Inflammatory macrophage treated with lipopolysaccharide for 4 hours (primary cell): ENCODE data around the gene ABCA10.
"Not testable (repeated sequence)": the region's sequence is repeated elsewhere in the genome, so short reads cannot be mapped to it uniquely, and the experiment has no call there.

Experiments
- DNase-seq: peaks from one replicate; pipeline ENCODE4 v3.0.0-alpha.2; 2020

ABCA10 gene

DNA sequence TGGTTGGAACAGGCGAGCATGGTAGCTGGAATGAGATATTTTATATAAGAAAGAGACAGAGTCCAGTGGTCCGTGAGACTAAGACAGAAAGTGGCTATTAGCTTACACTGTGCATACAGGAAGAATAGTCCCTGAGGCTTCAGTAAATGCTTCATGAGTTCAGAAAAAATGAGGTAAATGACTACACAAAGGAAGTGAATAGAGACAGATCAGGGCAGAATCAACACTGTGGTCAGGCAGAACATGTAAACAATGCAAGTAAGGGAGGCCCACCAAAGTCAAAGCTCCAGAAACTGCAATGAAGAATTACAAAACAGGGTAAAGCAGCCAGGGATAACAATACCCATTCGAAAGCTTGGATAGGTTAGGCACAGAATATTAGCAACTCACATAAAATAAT, 4.8 kb downstream of the ABCA10 start:
- no peak for DNase-seq

DNA sequence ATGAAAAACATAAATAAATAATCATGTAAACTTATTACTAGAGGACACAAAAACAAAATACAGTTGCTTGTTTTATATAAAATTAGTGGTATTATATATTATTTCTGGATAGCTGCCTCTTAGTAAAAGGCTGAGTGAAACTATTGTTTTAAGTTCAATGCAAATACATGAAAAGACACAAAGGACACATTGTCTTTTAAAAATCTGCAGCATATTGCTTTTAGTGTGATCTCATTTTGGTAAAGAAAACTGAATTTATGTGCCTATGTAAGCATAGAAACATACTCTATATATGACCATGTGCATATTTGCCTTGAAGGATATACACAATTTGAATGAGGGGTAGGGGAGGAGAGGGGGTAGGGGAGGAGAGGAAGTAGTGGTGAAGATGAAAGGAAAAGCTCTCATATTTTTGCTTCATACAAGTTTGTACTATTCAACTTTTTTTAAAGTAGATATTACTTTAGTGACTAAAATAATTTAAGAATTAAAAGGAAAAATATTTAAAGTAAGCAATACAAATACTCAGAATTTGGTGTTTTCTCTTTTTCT, 5.8 kb downstream of the ABCA10 start:
- DNase-seq: no peak

DNA sequence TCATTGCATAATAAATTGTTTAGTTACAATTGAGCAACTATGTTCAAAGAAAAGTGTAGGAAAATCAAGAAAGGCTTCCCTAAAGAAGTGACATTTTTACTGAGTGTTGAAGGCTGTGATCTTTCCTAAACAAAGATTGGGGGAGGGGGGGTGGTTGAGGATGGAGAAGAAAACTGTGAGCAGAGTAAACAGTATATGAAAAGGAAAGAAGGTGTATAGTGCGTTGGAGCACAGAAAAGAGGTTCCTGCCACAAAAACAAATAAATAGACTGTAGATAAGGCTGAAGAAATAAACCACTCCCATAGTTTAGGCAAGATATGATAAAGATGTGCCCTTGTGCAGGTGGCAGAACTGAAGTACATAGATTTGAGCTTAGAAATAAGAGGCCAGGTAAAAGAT, 8.5 kb downstream of the ABCA10 start:
- DNase-seq: no peak

DNA sequence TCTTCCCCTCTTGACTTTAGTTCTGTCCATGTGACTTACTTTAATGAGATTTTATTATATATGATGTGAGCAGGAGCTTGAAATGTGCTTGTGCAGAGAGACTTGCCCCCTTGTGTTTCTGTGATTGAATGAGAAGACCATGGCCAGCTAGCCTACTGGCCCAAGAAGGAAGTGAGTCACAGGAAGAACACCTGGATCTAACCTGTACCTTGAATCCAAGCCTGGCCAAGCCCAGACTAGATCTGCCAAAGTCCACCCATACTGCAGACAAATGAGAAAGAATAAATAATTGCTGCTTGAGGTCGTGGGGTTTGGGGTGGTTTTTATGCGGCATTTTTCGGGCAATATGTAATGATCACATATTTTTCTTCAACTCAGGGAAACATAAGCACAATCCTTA, 9.6 kb downstream of the ABCA10 start:
- DNase-seq: no peak

DNA sequence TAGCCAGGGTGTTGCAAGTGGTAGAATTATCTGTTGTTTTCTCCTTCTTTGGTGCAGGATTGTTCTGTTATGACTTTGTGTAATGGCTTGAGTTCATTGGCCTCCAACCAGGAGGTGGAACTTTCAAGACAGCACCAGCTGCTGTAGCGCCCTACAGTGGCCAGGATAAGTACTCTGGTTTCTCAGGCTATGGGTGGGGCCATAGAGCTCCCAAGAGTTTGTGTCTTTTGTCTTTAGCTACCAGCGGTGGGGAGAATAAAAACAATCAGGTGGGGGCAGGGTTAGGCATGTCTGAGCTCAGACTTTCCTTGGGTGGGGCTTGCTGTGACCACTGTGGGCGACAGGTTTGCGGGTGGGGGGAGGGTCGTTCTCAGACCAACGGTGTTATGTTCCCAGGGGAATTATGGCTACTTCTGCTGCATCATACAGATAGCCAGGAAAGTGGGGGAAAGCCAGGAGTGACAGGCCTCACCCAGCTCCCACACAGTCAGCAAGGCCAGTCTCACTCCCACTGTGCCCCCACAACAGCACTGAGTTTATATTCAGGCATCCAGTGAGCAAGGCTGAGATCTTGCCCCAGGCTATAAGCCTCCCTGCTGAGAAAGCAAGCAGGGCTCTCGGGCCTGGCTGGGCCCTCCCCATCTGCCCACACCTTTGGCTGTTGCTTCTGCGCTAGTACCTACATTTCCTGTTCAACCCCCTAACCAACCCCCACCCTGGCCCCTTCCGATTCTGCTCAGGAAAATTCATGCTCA, 15.4 kb downstream of the ABCA10 start:
- no peak for DNase-seq

DNA sequence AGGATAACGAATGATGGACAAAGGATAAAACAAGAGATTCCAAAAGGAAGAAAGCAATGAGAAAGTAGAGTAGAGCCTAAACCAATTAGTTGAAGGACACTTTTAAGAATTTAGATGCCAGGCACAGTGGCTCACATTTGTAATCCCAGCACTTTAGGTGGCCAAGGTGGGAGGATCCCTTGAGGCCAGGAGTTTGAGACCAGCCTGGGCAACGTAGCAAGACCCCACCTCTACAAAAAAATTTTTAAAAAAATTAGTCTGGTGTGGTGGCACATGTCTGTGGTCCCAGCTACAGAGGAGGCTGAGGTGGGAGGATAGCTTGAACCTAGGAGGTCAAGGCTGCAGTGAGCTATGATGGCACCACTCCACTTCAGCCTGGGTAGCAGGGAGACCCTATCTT, 20.0 kb downstream of the ABCA10 start:
- no peak for DNase-seq

DNA sequence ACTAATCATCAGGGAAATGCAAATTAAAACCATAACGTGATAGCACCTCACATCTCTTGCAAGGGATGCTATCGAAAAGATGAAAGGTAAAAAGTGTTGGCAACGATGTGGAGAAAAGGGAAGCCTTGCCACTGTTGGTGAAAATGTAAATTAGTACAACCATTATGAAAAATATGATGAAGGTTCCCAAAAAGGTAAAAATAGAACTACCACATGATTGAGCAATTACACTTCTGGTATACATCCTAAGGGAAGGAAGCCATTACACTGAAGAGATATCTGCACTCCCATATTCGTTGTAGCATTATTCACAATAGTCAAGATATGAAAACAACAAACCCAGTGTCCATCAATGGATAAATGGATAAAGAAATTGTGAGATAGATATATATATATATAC, 21.5 kb downstream of the ABCA10 start:
- peak; percentile 22 for DNase-seq

DNA sequence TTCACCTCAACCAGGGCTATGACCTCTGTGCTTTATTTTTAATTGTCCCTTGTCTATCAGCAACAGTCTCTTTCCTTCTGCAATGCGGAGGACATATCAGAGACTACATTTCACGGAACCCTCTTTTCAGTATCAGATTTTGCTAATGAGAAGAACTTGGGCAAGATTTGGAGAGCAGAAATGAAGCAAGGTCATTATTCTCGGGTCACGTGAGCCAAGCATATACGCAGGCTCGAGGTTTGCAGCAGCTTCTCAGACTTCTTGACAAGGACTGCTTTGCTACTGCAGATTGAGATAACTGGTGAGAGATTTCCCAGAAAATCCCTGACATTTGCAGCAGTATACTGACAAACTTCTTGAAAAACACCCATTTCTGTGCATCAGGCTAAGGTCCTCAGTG, 30.4 kb downstream of the ABCA10 start:
- DNase-seq: no peak

DNA sequence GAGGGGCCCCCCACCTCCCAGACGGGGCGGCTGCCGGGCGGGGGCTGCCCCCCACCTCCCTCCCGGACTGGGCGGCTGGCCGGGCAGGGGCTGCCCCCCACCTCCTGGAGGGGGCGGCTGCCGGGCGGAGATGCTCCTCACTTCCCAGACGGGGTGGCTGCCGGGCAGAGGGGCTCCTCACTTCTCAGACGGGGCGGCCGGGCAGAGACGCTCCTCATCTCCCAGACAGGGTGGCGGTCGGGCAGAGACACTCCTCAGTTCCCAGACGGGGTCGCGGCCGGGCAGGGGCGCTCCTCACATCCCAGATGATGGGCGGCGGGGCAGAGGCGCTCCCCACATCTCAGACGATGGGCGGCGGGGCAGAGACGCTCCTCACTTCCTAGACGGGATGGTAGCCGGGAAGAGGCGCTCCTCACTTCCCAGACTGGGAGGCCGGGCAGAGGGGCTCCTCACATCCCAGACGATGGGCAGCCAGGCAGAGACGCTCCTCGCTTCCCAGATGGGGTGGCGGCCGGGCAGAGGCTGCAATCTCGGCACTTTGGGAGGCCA, 32.4 kb downstream of the ABCA10 start:
- DNase-seq: not testable (repeated sequence)

DNA sequence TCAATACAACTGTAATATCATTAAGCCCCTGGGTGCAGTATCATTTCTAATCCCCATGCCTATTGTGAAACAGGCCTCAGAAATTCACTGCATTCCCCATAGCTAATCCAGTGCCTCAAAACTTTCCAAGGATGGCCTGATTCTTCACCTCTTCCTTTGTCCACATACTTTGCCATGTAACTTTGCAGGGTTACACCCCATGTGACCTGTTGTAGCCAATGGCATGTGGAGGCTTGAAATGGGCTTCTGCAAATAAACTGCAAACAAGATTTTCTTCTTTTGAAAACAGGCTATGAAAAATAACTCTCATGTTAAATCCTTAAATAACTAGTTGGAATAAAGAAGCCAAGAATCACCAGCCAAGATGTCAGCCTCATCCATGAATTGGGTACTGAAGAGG, 35.9 kb downstream of the ABCA10 start:
- no peak for DNase-seq

DNA sequence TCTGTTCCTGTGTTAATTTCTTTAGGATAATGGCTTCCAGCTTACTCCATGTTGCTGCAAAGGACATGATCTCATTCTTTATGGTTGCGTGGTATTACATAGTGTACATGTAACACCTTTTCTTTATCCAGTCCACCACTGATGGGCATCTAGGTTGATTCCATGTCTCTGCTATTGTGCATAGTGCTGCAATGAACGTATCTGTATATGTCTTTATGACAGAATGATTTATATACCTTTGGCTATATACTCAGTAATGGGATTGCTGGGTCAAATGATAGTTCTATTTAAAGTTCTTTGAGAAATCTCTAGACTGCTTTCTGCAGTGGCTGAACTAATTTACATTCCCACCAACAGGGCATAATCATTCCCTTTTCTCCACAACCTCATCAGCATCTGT, 39.8 kb downstream of the ABCA10 start:
- no peak for DNase-seq

DNA sequence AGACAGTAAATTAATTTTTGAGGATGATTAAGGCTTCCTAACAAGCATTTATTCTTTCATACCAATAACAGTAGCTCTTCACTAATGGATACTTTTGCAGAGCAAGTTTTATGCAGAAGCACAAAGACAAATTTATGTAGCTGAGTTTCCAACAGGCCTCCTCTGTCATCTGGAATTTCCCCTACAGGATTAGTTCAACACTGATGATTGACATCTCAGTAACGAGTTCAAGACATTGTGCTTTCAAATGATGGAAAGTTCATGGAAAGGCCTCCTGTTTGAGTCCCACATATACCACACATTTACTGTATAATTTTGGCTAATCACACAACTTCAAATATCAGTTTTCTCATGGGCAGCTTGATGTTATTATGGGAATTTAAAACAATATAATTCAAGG, 40.6 kb downstream of the ABCA10 start:
- no peak for DNase-seq

DNA sequence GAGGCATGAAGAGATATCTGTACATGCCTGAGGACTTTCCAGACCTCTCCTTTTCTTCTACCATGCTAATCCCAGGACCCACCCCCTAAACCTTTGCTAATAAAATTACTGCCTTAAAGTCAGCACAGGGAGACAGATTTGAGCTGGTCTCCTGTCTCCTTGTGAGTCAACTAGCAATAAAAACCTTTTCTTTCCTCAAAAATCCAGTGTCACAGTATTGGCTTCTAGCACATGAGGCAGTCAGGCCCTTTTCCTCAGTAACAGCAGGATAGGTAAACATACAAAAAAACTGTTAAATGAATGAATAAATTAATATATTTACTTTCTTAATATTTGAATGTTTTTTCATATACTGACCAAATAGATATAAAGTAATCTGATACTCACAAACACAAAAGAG, 41.3 kb downstream of the ABCA10 start:
- DNase-seq: no peak

DNA sequence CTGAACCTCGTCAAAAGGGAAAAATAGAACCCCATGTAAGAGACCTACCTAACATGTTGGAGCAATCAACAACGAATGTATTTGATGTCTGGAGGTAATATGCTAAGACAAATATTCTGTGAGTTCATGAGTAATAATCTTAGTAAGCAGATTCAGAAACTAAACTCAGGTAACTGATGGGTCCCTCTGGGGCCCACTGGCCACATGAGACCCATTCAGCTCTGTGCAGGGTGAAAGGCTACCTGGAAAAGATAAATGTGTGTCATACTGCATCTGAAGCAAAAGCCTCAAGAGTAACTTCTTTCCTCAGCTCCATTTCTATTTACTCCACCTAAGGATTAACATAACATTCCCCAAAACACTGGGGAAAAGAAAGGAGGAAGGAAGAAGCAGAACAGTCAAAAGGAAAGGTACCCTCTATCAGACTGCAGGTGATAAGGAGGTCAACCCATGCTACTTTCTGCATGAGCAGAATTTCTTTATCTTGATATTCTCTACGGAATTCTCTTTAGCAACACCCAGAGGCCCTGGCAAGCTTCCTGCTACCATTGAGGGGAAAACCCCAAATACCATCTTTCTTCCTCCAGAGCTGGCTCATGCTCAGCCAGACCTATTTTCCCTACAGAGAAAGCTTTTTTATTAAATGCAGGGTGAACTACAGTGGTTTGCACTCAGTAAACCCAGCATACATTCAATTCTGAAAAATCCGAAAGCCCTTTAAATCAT, 49.2 kb downstream of the ABCA10 start:
- DNase-seq: peak; percentile 55

DNA sequence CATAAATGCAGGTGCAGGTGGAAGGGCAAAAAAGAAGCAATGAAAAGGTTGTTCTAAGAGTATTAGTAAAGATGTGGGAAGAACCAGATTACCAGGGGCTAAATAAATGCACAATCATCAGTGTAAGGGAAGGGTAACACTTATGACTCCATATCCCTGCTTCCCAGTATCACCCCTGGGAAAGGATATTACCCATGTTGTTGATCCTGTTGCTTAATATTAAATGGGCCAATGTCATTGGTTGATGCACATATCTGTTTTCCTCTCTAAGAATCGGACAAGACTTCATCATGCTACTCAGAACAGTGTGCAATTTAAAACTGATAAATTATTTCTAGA, 52.2 kb downstream of the ABCA10 start:
- DNase-seq: peak; percentile 4

DNA sequence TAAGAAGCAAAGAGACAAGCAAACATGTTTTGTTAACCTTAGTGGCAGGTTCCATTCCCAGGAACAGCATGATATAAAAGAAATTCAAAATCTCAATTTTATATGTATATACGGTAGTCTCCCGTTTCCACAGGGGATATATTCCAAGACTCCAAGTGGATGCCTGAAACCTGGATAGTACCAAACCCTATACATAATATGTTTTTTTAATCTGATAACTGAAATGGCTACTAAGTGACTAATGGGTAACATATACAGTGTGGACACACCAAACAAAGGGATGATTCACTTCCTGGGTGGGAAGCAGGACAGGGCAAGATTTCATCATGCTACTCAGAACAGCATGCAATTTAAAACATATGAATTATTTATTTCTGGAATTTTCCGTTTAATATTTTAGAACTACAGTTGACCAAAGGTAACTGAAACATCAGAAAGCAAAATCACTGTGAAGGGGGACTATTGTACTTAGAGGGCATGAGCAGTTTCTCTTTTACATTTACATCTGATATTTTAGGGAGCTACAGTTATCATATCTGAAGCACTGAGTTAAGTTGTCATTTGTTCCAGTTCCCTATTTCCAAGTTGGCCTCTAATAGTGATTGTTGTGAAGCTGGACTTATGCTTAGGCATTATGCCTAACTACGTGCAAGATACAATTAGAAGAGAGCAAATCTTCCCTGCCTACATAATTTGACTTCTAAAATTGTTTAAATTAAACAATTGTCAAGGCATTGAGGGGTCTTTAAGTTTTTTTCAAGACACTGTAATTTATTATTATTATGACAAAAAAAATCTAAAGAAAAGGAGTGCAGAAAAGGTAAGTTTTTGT, 52.8 kb downstream of the ABCA10 start:
- peak; percentile 90 for DNase-seq

DNA sequence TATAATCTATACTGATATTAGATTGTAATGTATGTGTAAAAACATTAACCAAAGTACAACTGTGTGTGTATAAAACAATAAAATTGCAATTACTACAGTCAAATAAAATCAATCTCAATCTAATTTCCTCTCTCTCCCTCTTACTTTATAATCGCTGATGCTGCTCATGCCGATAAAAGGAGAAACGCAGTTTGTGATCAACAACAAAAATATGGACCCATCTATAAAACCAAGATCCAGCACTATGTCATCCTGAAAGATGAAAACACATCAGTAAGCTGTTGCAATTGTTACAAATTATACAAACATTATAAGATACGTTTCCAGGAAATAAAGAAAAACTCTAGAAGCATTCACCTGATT, 53.4 kb downstream of the ABCA10 start:
- no peak for DNase-seq

DNA sequence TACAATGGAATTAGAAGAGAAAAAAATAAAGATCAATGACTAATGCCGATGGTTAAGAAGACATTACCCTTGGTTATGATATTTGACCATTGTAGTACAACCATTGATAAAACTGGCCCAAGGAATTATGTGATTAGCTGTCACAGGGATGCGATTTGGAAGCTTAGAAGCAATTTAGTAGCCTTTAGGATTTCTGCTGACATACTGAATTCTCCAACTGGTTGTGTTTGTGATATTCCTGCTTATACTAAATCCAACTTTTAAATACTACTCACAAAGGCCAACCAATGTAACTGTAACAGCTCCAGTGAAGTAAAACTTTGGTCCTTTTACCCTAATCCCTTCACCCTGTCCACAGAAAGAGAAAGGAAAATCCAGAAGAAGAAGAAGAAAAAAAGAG, 55.5 kb downstream of the ABCA10 start:
- DNase-seq: no peak

DNA sequence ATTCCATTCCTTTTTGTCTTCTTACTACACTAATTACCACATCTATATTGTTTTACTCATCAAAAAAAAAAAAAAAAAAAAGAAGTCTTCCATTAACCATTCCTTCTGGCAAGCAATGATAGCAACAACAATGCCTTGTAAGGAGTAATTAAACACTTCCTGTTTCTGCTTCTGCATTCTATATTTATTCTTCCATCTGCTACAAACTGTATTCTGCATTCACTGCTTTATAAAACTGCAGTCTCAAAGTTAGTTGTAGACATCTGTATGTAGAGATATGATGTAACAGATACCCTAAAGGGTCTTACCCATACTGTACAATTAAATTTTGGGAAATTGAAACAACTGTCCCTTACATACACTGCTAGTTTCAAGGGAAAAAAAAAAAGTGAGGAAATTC, 58.2 kb downstream of the ABCA10 start:
- peak; percentile 69 for DNase-seq

DNA sequence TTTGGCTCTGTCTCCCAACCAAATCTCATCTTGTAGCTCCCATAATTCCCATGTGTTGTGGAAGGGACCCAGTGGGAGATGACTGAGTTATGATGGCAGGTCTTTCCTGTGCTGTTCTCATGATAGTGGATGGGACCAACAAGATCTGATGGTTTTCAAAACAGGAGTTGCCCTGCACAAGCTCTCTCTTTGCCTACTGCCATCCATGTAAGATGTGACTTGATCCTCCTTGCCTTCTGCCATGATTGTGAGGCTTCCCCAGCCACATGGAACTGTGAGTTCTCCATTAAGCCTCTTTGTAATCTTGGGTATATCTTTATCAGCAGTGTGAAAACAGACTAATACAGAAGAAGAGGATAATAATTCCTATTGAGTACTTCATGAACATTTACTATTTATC, 60.0 kb downstream of the ABCA10 start:
- DNase-seq: not testable (repeated sequence)

DNA sequence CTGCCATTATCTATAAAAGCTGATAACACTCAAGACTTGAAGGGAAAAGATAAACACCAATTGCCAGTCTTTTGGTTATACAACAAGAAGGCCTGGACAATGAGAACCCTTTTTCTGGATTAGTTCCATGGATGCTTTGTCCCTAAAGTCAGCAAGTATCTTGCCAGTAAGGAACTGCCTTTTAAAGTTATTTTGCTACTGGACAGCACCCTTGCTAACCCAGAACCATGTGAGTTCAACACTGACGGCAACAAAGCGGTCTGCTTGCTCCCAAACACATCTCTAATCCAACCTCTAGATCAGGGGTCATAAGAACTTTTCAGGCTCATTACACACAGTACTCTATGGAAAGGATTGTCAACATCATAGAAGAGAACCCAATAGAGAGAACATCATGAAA, 61.7 kb downstream of the ABCA10 start:
- no peak for DNase-seq

DNA sequence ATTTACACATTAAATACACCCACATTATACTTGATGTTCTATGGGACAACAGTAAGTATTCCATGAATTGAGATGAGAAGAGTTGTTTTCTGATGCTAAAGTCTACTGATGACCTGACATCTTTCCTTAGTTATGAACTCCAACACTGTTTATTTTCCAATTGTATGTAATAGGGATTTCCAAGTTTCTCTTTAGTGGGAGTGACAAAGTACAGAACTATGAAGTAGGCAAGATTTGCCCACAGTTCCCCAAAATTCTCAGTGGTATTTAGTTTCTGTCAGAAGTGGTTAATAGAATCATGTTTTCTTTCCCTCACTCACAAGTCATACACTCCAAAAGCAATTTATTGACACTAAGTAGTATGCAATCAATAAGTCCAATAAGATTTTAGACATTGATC, 64.4 kb downstream of the ABCA10 start:
- peak; percentile 46 for DNase-seq

DNA sequence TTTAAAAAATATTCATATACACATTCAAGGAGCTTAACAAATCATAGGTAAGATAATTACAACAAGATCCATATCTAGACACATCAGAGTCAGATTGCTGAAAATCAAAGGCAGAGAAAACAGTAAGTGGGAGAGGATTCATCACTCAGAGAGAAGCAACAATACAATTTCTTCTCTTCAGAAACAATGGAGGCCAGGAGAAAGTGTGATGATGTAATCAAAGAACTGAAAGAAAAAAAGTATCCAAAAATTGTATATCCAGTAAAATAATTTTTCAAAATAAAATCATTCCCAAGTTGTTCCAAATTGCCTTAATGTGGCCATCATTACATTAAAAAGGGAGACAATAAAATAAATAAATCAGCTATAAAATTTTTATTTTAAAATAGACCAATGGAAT, 69.2 kb downstream of the ABCA10 start:
- no peak for DNase-seq
